ENCODE data around the gene CAMTA1. TPM values are rescaled to one million over a fixed set of nuclear protein-coding genes. Genes with fewer than 3 reads are reported as not detected.

The CAMTA1 gene
- total and polyA plus RNA-seq, 4 donors = 18.0 to 93.5 (median 35.8) TPM

- DNase-seq (ENCODE audit: low spot score) = no peak
- Histone ChIP-seq H3K27ac (ENCODE audit: low read depth in 1 of 2, low read length in 2 of 2) (no peak overlapping the region), H3K36me3 (ENCODE audit: control insufficient read depth in 4 of 4, insufficient read depth in 3 of 4, low read depth in 1 of 4, low read length in 3 of 4) (no peaks in the 10 kb centered on the region), H3K4me3 (ENCODE audit: low read depth in 1 of 3, low read length in 3 of 3) (no peak overlapping the region), H3K9ac (ENCODE audit: low read depth in 1 of 2, low read length in 2 of 2) (no peak overlapping the region), H3K9me3 (ENCODE audit: control insufficient read depth in 4 of 4, low read length in 3 of 4) (no peaks in the 10 kb centered on the region), H3K4me1 (ENCODE audit: control insufficient read depth in 4 of 4, insufficient read depth in 4 of 4, low read length in 3 of 4) (no peaks in the 10 kb centered on the region), H3K27me3 (ENCODE audit: control insufficient read depth in 4 of 4, insufficient read depth in 4 of 4, low read length in 3 of 4) (no peaks in the 10 kb centered on the region)
- TF ChIP-seq ATF3 (IDR thresholded peaks at IDR 0.05) (no peak), FOXA2 (IDR thresholded peaks at IDR 0.05) (no peak), ZBTB33 (IDR thresholded peaks at IDR 0.05) (no peak), RXRA (IDR thresholded peaks at IDR 0.05) (no peak), EGR1 (IDR thresholded peaks at IDR 0.05; ENCODE audit: low read depth in 2 of 2) (no peak), GABPA (IDR thresholded peaks at IDR 0.05 in 1 of 2, conservative IDR thresholded peaks at IDR 0.05 in 1 of 2) (no peak), CTCF (IDR thresholded peaks at IDR 0.05; ENCODE audit: low read depth, low read length, missing input control) (no peak), HNF4A (conservative IDR thresholded peaks at IDR 0.05) (no peak), MAX (IDR thresholded peaks at IDR 0.05) (no peak), REST (IDR thresholded peaks at IDR 0.05) (no peak), FOXA1 (IDR thresholded peaks at IDR 0.05) (no peak), RAD21 (IDR thresholded peaks at IDR 0.05) (no peak), TAF1 (conservative IDR thresholded peaks at IDR 0.05) (no peak), YY1 (IDR thresholded peaks at IDR 0.05) (no peak), JUND (IDR thresholded peaks at IDR 0.05) (no peak), NR2F2 (IDR thresholded peaks at IDR 0.05) (no peak)
- WGBS = 86% methylated on average over 12 of the region's 12 CpGs
Observed at GRCh38 chr1:7652515-7653098, 867.4 kb downstream of the CAMTA1 start.

Measured in liver (tissue), 9 donors.